Gastrocnemius medialis (tissue), 4 donors: ENCODE measurements around the gene HTR3D.

ENCODE experiments used
- POLR2A ChIP-seq, 2 donors: fragments of 450-650 bp; IDR thresholded peaks; one replicate each; pipeline ENCODE4 v1.6.1; 2017; ENCODE audit warnings: antibody characterized with exemption in 2 of 2, mild to moderate bottlenecking in 2 of 2, moderate library complexity in 2 of 2
- TF ChIP-seq, protein P1 (sequence below), 5 experiments: fragments of 450-650 bp in 3 of 5; fragments of 200-600 bp in 2 of 5; sonication (generic) in 2 of 5; IDR thresholded peaks in 4 of 5; conservative IDR thresholded peaks in 1 of 5; 1 replicate in 4 of 5; 2 replicates in 1 of 5; pipeline ENCODE4 v1.5.1; 2016 to 2019; ENCODE audit warnings: antibody characterized with exemption in 5 of 5, mild to moderate bottlenecking in 3 of 5, moderate library complexity in 3 of 5

DNA sequence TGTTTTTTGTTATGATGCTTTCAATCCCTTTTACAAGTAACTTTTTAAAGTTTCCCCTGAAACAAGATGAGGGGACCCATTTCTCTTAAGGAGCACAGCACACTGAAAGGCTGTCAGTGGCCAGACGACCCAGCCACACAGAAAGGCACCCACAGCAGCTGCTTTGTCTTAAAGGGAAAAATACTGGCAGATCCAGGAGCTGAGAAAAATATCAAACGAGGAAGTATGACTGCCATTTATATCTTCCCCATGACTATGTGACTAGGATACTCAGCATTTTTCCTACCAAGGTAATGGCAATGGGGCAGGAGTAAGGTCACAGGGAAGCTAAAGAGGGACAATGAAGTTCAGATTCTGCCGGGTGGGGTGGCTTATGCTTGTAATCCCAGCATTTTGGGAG, 29.8 kb upstream of the HTR3D start:
- TF ChIP-seq, protein P1, sequence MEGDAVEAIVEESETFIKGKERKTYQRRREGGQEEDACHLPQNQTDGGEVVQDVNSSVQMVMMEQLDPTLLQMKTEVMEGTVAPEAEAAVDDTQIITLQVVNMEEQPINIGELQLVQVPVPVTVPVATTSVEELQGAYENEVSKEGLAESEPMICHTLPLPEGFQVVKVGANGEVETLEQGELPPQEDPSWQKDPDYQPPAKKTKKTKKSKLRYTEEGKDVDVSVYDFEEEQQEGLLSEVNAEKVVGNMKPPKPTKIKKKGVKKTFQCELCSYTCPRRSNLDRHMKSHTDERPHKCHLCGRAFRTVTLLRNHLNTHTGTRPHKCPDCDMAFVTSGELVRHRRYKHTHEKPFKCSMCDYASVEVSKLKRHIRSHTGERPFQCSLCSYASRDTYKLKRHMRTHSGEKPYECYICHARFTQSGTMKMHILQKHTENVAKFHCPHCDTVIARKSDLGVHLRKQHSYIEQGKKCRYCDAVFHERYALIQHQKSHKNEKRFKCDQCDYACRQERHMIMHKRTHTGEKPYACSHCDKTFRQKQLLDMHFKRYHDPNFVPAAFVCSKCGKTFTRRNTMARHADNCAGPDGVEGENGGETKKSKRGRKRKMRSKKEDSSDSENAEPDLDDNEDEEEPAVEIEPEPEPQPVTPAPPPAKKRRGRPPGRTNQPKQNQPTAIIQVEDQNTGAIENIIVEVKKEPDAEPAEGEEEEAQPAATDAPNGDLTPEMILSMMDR (IDR thresholded peaks at IDR 0.05 in 4 of 5, conservative IDR thresholded peaks at IDR 0.05 in 1 of 5): no peak
- no peak for TF ChIP-seq POLR2A (IDR thresholded peaks at IDR 0.05)
